ENCODE data around the gene CNNM3. TPM values are rescaled to one million over a fixed set of nuclear protein-coding genes. Genes with fewer than 3 reads are reported as not detected.
A peak's percentile ranks its signal among the peaks of the same experiment; 100 is the strongest.

CNNM3 gene
- total RNA-seq, result 5.9 and 6.1 TPM in 2 replicates

- no peaks in the 10 kb centered on the region for H3K27me3 ChIP-seq (ENCODE audit: control insufficient read depth, insufficient read depth, low read length)
- no peaks in the 10 kb centered on the region for H3K36me3 ChIP-seq (ENCODE audit: control insufficient read depth, insufficient read depth, low read length)
- DNase-seq (ENCODE audit: low read depth) (peak; percentile 77), FAIRE-seq (no peak)
- peak within 1 kb of the TSS; percentile 39 for H3K4me3 ChIP-seq (ENCODE audit: low read depth, low read length)
- peak; percentile 69 for TF ChIP-seq CTCF (IDR thresholded peaks at IDR 0.05; ENCODE audit: insufficient read depth, low read length, severe bottlenecking)
These were observed at the start of gene CNNM3 for GRCh38 chr2:96816127-96816835. CNNM3 (plus strand) TSS chr2:96816268; CDS start chr2:96816278, 10 bp downstream.

- no peaks in the 10 kb centered on the region for H3K27me3 ChIP-seq (ENCODE audit: control insufficient read depth, insufficient read depth, low read length)
- no peak for TF ChIP-seq CTCF (IDR thresholded peaks at IDR 0.05; ENCODE audit: insufficient read depth, low read length, severe bottlenecking)
- DNase-seq (ENCODE audit: low read depth) (no peak), FAIRE-seq (no peak)
- no peaks in the 10 kb centered on the region for H3K36me3 ChIP-seq (ENCODE audit: control insufficient read depth, insufficient read depth, low read length)
- H3K4me3 ChIP-seq (ENCODE audit: low read depth, low read length), result no peak overlapping the region
These were observed 48.8 kb upstream of the CNNM3 start for GRCh38 chr2:96767135-96767871.

GRCh38 chr2:96768083-96768561 is 47.9 kb upstream of the CNNM3 start:
- no peak for TF ChIP-seq CTCF (IDR thresholded peaks at IDR 0.05; ENCODE audit: insufficient read depth, low read length, severe bottlenecking)
- Histone ChIP-seq H3K36me3 (ENCODE audit: control insufficient read depth, insufficient read depth, low read length) (no peaks in the 10 kb centered on the region), H3K27me3 (ENCODE audit: control insufficient read depth, insufficient read depth, low read length) (no peaks in the 10 kb centered on the region), H3K4me3 (ENCODE audit: low read depth, low read length) (no peak overlapping the region)
- DNase-seq (ENCODE audit: low read depth) (peak; percentile 26), FAIRE-seq (no peak)

- H3K27me3 ChIP-seq (ENCODE audit: control insufficient read depth, insufficient read depth, low read length), result no peaks in the 10 kb centered on the region
- FAIRE-seq (peak; percentile 60), DNase-seq (ENCODE audit: low read depth) (no peak)
- no peaks in the 10 kb centered on the region for H3K36me3 ChIP-seq (ENCODE audit: control insufficient read depth, insufficient read depth, low read length)
- no peak for TF ChIP-seq CTCF (IDR thresholded peaks at IDR 0.05; ENCODE audit: insufficient read depth, low read length, severe bottlenecking)
- H3K4me3 ChIP-seq (ENCODE audit: low read depth, low read length), result no peak overlapping the region
These were observed 46.3 kb upstream of the CNNM3 start for GRCh38 chr2:96769814-96770213.

GRCh38 chr2:96770442-96771202 is 45.4 kb upstream of the CNNM3 start:
- DNase-seq (ENCODE audit: low read depth) (no peak), FAIRE-seq (no peak)
- TF ChIP-seq CTCF (IDR thresholded peaks at IDR 0.05; ENCODE audit: insufficient read depth, low read length, severe bottlenecking), result no peak
- H3K36me3 ChIP-seq (ENCODE audit: control insufficient read depth, insufficient read depth, low read length), result no peaks in the 10 kb centered on the region
- H3K4me3 ChIP-seq (ENCODE audit: low read depth, low read length), result no peak overlapping the region
- no peaks in the 10 kb centered on the region for H3K27me3 ChIP-seq (ENCODE audit: control insufficient read depth, insufficient read depth, low read length)
